ENCODE results near the gene MATN1.
"Not testable (repeated sequence)": the region's sequence is repeated elsewhere in the genome, so short reads cannot be mapped to it uniquely, and the experiment has no call there.

Gene MATN1

GRCh38 chr1:30723331-30723755, at the start of gene MATN1:
MATN1 (minus strand) TSS chr1:30723585; CDS start chr1:30723551, 34 bp downstream.
- no peak for DNase-seq (ENCODE audit: low read depth, low spot score)

DNA sequence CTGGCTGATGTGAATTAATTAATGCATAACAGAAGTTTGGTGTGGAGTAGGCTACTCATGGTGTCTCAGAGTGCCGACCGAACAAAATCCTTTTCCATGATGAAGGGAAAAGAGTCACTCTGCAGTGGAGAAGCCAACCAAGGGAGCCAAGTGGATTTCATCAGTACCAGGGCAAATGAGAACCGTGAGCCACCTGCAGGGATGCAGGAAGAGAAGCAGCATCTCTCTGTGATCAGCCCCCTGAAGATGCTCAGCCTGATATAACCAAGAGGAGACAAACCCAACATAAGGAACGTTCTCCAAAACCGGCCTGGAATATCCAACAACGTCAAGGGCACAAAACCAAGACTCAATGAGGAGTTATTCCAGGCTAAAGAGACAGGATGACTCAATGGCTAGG, 47.6 kb upstream of the MATN1 start:
- DNase-seq (ENCODE audit: low read depth, low spot score), result no peak

GRCh38 chr1:30770150-30770549, 46.8 kb upstream of the MATN1 start:
- no peak for DNase-seq (ENCODE audit: low read depth, low spot score)

GRCh38 chr1:30768830-30769718, 45.7 kb upstream of the MATN1 start:
- no peak for DNase-seq (ENCODE audit: low read depth, low spot score)

DNA sequence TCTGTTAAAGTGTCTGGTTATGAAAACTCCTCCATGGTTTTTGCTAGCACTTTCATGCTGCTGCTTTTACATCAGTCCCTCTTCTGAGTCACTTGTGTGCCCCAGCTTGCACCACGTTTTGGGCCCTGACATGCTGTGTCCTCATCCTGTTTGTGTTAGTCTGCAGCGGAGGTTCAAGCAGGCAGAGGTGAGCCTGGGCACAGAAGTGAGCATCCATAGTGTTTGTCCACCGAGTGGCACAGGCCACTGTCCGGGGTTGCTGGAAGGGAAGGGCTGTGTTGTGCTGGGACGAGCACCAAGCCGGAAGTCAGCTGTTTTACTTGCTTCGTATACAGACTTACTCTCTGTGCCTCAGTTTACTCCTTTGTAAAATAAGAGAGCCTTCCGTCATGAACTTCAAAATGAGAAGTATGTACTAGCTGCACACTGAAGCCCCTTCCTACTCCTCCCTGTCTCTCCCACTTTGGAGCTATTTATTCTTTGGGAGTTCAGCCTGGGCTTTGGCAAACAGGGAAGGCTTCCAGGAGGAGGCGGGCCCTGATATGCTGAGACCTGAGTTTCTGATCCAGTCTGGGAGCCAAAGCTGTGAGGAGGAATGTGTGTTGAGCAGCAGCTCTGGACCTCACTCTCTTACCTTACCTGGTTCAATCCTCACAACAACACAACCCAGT, 44.9 kb upstream of the MATN1 start:
- DNase-seq (ENCODE audit: low read depth, low spot score), result no peak

DNA sequence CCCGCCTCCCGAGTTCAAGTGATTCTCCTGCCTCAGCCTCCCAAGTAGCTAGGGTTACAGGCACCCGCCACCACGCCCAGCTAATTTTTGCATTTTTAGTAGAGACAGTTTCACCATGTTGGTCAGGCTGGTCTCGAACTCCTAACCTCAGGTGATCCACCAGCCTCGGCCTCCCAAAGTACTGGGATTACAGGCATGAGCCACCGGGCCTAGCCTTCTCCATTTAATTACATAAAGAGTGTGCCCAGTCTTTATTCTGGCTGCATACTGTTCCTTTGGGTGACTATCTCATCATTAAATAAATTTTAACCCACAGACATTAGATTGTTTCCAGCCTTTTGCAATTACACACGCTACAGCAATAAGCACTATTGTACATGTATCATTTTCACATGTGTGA, 43.6 kb upstream of the MATN1 start:
- DNase-seq (ENCODE audit: low read depth, low spot score), result not testable (repeated sequence)

DNA sequence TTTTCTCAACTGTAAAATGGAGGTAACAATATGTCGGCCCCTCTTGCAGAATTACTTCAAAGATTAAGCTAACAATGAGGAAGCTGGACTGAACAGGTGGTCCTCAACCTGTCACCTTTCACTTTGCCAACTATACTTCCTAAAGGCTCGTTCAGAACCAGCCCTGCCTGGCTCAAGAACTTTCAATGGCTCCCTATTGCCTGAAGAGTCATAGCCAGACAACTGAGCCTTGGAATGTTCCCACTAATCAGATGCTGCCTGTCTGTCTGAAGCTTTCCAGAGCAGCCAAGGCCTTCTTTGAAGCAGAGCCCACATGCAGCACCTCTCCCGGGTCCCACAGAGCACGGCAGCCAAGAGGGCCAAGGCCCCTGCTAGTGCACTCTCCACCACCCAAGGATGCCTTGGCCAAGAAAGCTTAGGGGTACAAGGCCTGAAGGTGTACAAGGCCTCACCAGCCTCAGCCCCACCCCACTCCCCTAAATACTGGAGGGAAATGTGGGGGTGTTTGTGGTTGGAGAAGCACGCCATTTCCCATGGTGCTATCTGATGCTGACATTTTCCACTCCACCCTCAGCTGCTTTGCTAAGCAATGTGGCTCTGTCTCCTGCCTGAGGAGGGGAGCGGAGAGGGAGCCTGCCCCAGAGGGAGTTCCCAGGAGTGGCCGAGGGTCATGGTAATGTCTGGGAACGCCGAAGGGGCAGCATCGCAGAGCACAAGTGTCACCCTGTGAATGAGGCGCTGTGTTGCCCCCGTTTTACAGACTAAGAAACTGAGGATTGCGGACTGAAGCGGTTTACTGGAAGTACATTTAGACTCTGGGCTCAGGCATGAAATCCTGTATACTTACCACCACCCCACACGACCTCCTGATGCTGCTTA, 42.4 kb upstream of the MATN1 start:
- no peak for DNase-seq (ENCODE audit: low read depth, low spot score)

DNA sequence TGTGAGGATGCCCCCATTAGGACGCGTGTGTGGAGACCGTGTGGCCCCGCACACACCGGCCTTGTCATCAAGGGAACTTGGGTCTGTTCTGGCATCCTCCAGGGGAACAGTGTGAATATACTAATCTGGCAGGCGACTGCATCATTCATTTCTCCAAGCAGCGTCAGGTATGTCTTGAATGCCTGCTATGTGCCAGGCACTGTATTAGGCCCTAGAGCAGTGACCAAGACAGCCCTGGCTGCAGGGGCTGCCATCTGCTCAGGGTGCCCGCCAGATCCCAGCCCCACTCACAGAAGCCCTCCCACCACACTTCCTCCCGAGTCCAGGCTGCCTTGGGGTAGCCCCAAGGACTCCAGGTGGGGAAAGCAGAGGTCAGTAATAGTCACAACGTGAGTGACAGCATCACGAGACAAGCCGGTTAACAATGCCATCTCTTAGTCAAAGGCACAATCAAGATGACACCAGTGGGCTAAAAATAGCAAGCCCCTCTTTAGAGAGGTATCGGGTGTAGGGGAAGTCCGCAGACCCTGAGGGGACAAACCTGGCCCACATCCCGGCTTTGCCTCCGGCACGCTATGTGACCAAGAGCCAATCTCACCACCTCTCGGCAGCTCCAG, 41.7 kb upstream of the MATN1 start:
- no peak for DNase-seq (ENCODE audit: low read depth, low spot score)

DNA sequence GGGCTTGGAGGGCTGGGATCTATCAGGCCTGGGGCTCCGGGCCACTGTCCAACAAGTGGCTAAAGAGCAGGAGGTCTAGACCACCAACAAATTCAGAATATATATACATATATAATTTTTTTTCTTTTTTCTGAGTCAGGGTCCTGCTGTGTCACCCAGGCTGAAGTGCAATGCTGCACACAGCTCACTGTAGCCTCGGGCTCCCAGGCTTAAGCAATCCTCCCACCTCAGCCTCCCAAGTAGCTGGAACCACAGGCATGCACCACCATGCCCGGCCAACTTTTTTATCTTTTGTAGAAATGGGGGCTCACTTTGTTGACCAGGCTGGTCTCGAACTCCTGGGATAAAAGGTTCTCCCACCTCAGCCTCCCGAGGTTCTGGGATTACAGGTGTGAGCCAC, 41.0 kb upstream of the MATN1 start:
- no peak for DNase-seq (ENCODE audit: low read depth, low spot score)

DNA sequence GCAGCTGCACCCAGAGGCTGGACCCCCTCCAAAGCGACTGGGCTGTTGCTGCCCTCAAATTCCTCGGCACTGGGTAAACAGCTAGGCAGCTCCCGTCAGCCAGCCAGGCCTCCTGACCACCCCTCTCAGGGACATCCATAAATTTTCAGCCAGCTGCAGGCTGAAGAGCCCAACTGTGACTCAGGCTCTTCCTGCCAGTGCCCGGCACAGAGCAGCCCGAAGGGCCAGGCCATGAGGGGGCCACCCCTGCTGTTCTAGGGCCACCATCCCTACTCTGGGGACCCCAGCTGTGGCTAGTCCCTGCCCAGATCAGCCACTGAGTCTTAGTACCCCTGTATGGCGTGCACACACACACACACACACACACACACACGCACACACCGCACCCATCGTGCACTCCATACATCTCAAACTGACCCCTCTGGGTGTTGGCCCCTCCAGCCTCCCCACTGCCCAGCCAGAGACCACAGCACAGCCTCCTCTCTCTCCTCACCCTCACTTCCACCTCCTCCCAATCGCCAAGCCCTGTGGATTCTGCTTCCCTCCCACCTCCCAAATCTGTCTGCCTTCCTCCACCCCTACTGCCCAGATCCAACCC, 40.4 kb upstream of the MATN1 start:
- DNase-seq (ENCODE audit: low read depth, low spot score), result no peak

DNA sequence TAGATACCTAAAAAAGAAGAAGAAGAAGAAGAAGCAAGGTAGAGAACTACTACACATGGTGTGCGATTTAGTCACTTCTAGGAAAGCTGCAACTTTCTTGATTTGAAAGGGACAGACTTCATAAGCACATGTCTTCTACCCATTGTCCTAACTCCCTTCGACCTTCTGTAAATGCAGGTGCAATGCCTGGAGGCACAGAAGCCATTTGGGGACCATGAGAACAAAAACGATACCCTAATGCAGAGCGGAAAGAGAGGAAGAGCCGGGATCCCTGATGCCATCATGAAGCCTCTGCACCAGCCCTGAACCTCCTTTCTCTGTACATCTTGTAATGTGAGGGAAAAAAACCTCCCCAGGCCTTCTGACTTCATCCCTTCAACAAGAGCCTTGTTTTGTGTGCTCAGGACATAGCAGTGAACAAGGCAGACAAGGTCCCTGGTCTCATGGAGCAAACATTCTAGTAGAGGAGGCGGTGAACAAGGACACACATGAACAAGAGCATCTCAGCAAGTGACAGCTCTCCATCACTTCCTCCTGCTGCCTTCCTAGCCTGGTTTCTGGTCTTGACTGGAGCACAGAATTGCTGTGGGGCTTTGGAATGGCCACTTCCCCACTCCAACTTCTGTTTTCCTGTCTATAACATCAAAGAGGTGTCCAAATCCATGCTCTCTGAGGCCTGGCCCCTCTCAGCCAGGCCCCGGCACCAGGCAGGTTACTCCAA, 39.7 kb upstream of the MATN1 start:
- DNase-seq (ENCODE audit: low read depth, low spot score), result no peak

DNA sequence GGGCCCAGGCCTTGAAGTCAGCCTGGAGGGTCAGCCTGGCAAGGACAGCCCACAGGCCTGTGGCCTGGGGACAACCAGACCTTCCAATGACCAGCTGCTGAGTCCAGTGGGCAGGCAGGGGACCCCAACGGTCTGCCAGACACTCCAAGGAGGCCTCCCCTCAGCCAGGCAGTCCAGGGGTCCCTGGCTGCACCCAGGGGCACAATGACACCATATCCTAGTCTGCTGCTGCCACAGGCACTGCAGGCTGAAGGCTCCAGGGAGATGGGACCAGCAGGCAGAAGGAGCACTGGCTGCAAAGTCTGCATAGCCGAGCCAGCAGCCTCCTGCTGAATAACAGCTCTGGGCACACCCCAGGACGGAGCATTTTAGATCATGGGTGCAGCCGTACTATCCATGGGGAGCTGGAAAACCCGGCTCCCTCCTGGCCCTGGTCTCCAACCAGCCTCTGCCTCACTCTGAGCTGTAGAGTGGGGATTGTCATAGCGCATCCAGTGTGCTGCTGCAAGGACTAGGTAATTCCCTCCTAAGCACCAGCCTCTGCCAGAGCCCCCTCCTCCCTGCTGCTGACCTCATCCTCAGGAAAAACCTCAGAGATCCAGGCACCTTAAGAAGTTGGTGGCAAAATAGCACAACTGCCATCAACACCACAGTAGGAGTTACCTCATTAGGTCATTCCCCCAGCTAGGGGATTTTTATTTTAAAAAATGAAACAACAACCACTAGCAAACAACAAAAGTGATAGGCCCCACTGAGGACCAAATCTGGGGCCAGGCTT, 39.0 kb upstream of the MATN1 start:
- no peak for DNase-seq (ENCODE audit: low read depth, low spot score)

- no peak for DNase-seq (ENCODE audit: low read depth, low spot score)
These were observed 38.2 kb upstream of the MATN1 start for GRCh38 chr1:30761381-30762151.

DNA sequence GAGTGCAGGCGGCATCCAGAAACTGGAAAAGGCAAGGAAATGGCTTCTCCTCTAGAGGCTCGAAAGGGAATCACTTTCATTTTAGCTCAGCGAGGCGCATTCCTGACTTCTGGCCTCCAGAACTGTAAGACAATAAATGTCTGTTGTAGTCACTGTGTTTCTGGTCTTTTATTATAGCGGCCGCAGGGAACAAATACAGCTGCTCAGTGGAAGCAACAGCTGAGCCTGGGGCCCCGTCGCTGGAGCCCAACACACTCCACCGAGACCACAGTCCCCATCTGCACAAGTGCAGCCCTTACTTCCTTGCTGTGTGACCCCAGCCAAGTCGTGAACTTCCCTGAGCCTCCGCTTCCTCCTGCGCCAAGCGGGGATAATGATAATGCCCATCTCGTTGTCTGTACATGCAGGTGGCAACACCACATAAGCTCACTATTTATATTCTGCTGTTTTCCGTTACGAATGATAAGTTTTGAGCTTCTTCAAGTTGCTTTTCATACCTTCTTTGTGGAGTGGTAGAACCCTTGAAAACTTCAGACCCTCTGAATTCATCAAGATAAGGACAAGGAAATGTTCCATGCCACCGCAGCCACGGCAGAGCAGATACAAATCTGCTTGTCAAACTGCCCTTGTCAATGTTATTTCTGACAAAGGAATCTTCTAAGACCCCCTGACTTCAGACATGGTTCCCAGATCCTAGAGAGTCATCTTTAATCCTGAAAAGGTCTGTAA, 37.4 kb upstream of the MATN1 start:
- no peak for DNase-seq (ENCODE audit: low read depth, low spot score)

GRCh38 chr1:30759718-30760281, 36.4 kb upstream of the MATN1 start:
- no peak for DNase-seq (ENCODE audit: low read depth, low spot score)

DNA sequence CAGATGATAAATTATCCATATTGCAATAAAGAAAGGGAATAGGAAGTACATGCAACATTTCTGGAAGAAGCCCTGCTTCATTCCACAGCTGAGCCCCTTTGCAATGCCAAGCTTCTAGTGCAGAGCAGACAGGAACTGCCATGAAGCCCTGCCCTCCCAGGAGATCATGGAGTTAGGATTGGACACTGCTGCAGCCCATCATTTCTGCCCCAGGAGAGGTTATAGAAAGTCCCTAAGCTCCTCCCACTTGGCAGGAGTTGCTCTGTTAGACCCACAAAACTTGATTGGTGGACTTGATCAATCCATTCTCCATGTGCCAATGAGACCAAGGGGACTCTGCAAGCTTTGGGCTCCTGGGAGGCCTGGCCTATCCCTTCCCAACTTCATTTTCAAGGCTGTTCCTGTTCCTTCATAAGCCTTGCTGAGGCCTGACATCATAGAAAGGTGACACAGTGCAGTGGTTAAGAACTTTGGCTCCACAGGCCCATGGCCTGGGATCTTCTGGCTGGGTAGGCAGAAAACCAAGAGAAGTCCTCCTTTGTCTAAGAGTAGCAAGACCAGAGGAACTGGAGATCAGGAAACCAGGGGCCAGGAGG, 35.5 kb upstream of the MATN1 start:
- no peak for DNase-seq (ENCODE audit: low read depth, low spot score)

GRCh38 chr1:30758121-30758688, 34.8 kb upstream of the MATN1 start:
- no peak for DNase-seq (ENCODE audit: low read depth, low spot score)

Data from smooth muscle cell of the brain vasculature (primary cell).